AG09309 (cell line): ENCODE measurements around the gene CCDC183.
"Not testable (repeated sequence)": the region's sequence is repeated elsewhere in the genome, so short reads cannot be mapped to it uniquely, and the experiment has no call there.

ENCODE experiments used
- DNase-seq: peaks from one replicate; pipeline ENCODE4 v3.0.0-alpha.2; 2010; ENCODE audit warnings: low read depth
- H3K4me3 ChIP-seq: 2 replicates; pipeline ENCODE4 v1.5.1; 2011; ENCODE audit warnings: mild to moderate bottlenecking, low read depth, low read length, moderate library complexity; ENCODE audit not compliant: control insufficient read depth
- CTCF ChIP-seq: IDR thresholded peaks from 2 replicates; pipeline ENCODE4 v1.5.1; 2011; ENCODE audit warnings: mild to moderate bottlenecking, low read depth, low read length, inconsistent platforms; ENCODE audit not compliant: insufficient read depth, control insufficient read depth; ENCODE audit errors: missing control alignments

CCDC183 gene

DNA sequence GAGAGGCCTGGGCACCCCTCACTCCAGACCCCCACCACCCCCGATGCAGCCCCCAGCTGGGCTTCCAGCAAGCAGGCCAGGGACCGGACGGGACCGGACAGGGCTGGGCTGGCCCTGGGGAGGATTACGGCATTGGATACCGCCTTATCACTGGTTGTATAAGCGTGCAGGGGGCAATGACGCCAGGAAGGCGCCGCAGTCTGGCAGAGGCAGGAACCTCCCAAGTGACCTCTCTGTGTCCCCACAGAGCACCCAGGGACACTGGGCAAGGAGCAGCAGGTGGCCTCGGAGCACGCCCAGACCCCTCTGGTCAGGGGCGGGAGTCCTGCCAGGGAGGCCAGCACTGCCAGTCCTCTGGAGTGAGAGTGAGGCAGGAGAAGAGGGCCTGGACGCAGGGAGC is 31.1 kb upstream of the CCDC183 start:
- no peak overlapping the region for H3K4me3 ChIP-seq
- TF ChIP-seq CTCF: no peak
- DNase-seq: no peak

DNA sequence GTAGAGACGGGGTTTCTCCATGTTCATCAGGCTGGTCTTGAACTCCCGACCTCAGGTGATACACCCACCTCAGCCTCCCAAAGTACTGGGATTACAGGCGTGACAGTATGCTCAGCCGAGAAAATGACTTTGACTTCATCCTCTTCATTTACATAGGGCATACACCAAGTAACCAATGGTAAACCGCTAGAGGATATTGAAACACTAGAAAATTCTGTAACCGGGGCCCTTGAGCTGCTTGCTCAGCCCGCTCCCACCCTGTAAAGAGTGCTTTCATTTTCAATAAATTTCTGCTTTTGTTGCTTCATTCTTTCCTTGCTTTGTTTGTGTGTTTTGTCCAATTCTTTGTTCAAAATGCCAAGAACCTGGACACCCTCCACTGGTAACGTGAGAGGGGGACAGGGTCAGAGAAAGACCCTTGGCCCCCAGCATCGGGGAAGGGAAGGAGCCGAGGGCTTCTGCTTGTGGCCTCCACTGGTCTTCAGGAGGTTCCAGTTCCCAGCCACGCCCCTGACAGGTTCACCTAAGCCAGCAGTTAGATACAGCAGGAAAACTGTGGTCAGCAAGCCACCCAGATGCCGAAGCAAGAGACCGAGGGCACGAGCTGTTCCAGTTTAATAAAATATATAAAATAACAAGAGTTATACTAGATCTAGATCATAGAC is 30.3 kb upstream of the CCDC183 start:
- not testable (repeated sequence) for H3K4me3 ChIP-seq, DNase-seq

DNA sequence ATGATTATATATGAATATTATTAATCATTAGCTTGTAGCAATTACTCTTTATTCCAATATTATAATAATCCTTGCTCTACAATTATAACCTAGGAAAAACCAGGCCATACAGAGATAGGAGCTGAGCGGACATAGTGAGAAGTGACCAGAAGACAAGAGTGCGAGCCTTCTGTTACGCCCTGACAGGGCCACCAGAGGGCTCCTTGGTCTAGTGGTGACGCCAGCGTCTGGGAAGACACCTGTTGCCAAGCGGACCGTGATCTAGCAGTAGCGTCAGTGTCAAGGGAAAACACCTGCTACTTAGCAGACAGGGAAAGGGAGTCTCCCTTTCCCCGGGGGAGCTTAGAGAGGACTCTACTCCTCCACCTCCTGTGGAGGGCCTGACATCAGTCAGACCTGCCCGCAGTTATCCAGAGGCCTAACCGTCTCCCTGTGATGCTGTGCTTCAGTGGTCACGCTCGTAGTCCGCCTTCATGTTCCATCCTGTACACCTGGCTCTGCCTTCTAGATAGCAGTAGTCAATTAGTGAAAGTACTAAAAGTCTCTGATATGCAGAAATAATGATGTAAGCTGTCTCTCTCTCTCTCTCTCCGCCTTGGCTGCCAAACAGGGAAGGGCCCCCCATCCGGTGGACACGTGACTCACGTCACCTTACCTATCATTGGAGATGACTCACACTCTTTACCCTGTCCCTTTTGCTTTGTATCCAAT is 29.6 kb upstream of the CCDC183 start:
- peak; percentile 27 for TF ChIP-seq CTCF
- not testable (repeated sequence) for DNase-seq, H3K4me3 ChIP-seq

DNA sequence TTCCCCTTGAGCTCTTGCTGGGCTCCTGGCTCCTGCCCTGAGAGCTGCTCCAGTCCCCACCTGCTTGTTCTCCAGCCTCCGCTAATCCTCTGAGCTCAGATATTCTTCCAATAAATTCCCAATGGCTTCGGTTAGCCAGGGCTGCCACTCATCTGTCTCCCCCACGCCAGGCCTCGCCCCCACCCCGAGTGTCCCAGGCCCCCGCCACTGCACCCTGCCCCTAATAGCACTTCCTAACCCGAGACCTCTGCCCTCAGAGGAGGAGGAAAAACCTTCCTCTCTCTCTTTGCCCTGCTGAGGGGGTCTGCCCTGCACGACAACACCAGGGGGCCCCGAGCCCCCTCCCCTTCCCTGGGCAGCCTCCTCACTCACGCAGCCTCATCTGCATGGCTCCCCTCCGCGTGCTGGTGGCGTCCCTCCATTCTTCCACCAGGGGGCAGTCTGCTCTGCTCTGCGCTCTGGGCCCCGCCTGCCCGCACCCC is 26.4 kb upstream of the CCDC183 start:
- no peak overlapping the region for H3K4me3 ChIP-seq
- no peak for DNase-seq
- TF ChIP-seq CTCF: peak; percentile 58

DNA sequence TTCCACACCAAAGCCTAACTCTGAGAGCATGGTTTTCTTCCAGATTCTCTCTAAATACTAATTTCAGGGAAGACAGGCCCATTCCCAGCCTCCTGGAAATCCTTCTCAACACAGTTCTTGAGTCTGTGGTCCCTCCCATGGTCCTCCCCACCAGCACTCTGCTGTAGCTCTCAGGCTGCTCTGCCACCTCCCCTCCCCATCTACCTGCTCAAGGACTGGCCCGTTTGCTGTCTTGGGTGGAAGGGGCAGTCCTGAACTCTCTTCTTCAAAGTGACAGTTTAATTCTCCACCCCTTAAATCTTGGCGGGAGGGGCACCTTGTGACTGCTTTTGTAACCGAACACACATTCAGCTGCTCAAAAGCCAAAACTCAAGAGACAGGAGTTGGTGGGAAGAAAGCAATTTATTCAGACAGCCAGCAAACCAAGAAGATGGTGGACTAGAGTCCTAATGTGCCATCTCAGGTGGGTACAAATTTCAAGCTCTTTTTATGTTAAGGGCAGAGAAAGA is 24.2 kb upstream of the CCDC183 start:
- H3K4me3 ChIP-seq: no peak overlapping the region
- TF ChIP-seq CTCF: no peak
- no peak for DNase-seq

DNA sequence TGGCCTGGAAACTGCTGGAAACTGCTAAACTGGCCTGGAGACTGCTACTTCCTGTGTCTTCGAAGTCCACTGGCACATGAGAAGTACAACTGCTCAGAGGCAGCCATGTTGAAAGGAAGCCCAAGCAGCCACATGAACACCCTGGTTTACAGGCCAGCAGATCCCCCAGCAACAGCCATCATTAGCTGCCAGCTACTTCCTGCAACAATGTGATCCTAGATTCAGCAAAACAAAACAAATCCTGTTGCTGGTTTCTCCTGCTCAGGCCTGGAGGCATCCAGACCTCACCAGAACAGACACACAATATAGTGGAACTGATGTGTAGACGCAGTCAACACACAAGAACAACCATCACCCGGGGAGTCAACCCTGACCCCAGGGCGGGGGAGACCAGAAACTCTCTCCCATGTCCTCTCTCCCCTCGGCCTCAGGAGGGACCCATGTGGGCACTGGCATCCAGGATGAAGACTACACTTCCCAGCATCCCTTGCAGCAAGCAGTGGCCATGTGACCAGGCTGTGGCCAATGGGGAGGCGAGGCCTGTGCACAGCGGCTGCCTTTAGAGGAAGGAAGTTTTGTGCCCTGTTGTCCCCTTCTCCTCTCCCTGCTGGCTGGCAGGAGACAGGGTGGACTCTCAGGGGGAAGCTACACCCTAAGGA is 22.6 kb upstream of the CCDC183 start:
- no peak for DNase-seq
- no peak for TF ChIP-seq CTCF
- H3K4me3 ChIP-seq: no peak overlapping the region

- DNase-seq: no peak
- H3K4me3 ChIP-seq: no peak overlapping the region
- no peak for TF ChIP-seq CTCF
Observed at GRCh38 chr9:136774416-136775045, 21.6 kb upstream of the CCDC183 start.
